Measurements from ENCODE around the gene CLTB.
"Not testable (repeated sequence)": the region's sequence is repeated elsewhere in the genome, so short reads cannot be mapped to it uniquely, and the experiment has no call there.

The CLTB gene

DNA sequence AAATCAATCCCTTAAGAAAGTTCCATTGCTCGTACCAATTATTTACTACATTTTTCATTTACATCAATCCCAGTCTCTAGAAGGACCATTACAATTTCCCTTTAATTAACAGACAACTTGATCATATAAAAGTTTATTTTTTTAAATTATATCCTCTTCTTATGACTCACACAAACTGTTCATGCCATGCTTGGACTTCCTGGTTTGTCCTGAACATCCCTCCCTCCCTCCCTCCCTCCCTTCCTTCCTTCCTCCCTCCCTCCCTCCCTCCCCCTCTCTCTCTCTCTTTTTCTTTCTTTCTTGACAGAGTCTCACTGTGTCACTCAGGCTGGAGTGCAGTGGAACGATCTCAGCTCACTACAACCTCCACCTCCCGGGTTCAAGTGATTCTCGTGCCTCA, 11.6 kb upstream of the CLTB start:
- DNase-seq (ENCODE audit: low read depth in 2 of 2) = no peak

DNA sequence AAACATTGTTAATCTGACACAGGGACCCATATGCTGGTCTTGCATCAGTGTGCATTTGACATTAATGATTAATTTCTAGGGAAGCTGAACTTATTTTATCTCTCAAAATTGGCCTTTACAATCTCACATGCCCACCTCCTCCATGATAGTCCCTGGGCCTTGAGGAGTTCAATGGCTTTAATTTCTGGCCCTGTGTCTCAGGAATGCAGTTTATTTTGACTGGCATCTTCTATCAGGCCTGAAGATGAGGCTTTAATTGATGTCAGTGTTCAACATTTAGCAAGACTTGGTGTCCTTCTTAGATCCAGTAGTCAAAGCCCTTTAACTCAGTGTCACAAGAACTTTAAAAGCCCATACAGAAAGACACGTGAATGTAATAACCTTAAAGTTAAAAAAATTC, 10.5 kb upstream of the CLTB start:
- no peak for DNase-seq (ENCODE audit: low read depth in 2 of 2)

DNA sequence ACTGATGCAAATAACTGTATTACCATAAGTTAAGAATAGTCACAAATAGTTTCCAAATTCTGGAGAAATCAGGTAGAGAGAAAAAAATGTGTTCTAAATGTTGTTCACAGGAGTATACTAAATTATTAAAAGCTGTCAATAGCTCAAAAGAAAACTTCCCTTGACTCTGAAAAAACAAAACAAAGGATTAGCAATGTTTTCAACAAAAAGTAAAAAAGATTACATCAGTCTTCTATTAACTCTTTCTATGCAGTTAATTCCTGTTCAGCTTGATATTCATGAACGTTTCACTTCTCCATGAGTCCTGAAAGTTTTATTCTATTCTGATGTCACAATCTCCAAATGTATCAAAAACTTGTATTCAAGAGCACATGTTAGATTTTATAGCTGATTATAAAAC, 9.5 kb upstream of the CLTB start:
- no peak for DNase-seq (ENCODE audit: low read depth in 2 of 2)

DNA sequence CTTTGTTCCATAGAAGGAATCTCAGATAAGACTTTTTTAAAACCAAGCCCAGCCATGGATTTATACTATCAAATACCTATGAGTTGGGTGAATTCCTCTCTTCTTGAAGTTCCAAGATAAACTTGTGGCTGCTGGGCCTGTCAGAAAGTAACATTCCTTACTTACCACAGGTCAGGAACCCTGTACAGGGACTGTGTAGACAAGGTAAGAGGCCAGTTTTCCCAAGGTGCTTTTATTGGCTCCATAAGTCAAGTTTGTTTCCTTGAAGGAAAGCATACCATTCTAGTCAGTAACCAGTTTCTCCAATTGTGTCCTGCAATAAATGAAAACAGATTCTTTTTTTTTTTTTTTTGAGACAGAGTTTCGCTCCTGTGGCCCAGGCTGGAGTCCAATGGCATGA, 8.8 kb upstream of the CLTB start:
- DNase-seq (ENCODE audit: low read depth in 2 of 2) = no peak

DNA sequence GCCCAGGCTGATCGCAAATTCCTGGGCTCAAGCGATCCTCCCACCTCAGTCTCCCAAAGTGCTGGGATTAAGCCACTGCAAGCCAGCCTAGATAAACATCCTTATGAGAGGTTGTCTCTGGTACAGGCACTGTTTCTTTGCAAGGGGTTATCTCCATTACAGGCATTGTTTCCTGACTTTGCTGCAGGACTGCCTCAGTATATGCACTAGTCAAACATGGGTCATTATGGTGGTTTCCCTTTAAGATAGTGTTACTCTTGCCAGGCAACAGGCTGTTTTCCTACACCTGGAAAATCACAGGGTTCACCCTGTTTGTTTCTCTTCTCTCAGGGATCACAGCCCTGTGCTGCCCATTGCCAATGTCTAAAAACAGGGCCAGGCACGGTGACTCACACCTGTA, 7.8 kb upstream of the CLTB start:
- DNase-seq (ENCODE audit: low read depth in 2 of 2) = no peak

DNA sequence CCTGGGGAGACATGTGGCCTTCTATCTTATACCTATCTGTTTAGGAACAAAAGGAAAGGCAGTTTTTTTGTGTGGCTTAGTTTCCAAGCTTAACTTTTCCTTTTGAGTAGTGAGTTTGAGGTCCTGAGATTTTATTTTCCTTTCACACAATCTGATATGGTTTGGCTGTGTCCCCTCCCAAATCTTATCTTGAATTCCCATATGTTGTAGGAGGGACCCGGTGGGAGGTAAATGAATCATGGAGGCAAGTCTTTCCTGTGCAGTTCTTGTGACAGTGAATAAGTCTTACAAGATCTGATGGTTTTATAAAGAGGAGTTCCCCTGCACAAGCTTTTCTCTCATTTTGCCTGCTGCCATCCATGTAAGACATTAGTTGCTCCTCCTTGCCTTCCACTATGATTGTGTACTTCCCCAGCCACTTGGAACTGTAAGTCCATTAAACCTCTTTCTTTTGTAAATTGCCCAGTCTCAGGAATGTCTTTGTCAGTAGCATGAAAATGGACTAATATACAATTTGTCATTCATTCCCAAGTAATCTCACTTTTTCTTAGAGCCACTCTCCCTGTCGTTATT, 4.7 kb upstream of the CLTB start:
- no peak for DNase-seq (ENCODE audit: low read depth in 2 of 2)

DNA sequence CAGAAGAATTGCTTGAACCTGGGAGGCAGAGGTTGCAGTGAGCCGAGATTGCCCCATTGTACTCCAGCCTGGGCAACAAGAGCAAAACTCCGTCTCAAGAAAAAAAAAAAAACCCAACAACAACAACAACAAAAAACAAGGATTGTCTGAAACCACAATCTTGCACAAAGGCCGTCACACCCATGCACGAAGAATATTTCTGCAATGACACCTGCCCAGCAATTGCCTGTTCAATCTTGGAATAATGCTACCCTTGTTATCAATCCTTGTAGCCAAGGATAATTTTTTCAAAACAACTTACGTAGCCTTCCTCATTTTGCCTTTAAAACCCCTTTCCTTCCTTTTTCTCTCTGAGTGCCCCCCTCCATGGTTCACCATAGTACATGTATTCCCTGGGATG, 3.7 kb upstream of the CLTB start:
- no peak for DNase-seq (ENCODE audit: low read depth in 2 of 2)

DNA sequence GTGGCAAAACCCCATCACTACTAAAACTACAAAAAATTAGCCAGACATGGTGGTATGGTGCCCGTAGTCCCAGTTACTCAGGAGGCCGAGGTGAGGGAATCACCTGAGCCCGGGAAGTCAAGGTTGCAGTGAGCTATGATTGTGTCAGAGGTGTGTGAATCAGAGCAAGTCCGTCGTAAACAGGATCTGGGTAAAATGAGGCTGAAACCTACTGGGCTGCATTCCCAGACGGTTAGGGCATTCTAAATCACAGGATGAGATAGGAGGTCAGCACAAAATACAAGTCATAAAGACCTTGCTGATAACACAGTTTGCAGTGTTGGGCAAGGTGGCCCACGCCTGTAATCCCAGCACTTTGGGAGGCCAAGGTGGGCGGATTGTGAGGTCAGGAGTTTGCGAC, 1.9 kb upstream of the CLTB start:
- no peak for DNase-seq (ENCODE audit: low read depth in 2 of 2)

DNA sequence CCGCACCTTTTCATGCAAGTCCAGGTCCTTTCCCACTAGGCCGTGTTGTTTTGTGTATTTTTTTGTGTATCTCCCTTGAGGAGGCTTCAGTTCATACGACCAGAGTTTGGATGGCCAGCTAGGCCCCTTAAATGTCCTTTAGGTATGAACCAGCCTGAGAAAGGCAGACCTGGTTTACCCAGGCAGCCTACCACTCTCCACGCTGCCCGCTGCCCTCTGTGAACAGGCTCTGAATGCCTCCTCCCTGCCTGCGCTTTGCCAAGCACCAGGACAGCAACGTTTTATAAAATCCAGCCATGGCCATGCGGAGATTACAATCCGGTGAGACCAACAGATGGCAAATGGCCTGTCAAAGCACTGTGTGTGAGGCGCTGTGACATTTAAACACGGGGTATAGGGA, 626 bp upstream of the CLTB start:
- DNase-seq (ENCODE audit: low read depth in 2 of 2) = no peak

DNA sequence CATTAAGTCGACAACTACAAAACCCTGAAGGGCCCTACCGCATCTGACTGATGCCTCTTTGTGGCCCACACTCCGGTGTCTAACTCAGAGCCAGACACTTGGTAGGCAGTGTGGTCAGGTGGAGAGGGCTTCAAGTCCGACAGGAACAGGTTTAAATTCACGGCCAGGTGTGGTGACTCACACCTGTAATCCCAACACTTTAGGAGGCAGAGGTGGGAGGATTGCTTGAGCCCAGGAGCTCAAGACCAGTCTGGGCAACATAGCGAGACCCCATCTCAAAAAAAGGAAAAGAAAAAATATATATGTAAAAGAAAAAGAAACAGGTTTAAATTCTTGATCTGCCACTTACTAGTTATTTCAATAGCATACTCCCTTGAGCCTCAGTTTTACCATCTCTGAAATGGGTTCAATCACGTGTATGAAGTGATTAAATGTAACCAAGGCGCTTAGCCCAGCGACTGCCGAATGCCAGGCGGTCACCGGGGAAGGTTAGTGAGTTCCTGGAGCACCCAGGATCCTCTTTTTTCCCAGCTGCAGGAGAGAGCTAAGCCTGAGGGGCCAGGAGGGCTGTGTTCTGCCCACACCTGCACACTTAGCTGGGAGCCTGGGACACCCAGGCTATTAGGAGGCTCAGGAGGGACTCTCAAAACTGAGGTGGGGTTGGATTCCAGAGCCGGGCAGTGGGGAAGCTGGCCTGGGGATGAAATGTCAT, 943 bp downstream of the CLTB start:
- no peak for DNase-seq (ENCODE audit: low read depth in 2 of 2)

DNA sequence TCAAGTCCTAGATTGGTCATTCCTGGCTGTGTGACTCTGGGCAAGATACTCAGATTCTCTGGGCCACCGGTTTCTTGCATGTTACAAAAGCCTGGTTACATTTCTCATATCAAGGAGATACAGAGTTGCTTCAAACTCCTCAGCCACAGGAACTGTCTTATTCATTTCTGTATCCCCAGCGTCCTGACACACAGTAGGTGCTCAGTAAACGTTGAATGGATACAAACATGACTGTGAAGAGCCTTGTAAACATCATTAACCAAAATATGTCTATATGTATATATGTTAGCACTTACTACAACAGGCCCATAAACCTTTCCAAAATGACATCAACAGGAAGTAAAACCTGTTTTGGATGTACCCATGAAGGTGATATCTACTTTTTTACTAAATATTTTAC, 1.6 kb downstream of the CLTB start:
- no peak for DNase-seq (ENCODE audit: low read depth in 2 of 2)

DNA sequence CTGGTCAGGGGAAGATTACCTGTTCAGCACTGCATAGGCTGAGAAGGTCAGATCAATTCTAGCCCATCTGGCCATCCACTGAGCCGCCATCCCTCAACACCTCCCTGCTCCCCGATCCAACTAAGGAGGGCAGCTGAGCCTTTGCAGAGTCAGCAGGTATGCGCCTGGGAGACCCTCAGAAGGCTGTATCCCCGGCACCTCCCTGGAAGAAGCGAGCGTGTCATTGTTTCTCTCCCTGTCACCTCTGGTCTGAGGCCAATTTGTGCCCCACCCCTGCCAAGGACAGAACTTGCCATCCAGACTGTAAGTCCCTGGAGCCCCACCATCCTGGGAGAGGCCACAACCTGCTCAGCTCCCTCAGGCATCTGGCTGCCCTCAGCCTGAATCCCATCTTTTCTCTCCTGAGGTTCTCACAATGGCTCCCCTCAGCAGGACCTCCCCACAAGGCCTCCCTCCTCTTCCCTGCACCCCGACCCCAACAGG, 2.6 kb downstream of the CLTB start:
- no peak for DNase-seq (ENCODE audit: low read depth in 2 of 2)

DNA sequence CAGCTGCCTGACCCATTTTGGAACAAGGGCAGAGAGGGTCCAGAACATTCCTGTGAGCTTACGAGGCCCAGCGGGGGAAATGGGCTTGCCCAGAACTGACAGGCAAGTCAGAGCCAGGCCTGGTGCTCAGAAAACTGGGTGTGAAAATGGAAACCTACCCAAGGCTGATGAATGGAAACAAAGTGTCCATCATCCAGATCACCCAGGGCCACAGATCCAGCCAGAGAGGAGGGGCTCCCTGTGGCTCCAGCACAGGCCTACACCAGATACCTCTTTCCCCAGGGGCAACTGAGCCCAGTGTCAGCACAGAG, 3.1 kb downstream of the CLTB start:
- DNase-seq (ENCODE audit: low read depth in 2 of 2) = no peak

DNA sequence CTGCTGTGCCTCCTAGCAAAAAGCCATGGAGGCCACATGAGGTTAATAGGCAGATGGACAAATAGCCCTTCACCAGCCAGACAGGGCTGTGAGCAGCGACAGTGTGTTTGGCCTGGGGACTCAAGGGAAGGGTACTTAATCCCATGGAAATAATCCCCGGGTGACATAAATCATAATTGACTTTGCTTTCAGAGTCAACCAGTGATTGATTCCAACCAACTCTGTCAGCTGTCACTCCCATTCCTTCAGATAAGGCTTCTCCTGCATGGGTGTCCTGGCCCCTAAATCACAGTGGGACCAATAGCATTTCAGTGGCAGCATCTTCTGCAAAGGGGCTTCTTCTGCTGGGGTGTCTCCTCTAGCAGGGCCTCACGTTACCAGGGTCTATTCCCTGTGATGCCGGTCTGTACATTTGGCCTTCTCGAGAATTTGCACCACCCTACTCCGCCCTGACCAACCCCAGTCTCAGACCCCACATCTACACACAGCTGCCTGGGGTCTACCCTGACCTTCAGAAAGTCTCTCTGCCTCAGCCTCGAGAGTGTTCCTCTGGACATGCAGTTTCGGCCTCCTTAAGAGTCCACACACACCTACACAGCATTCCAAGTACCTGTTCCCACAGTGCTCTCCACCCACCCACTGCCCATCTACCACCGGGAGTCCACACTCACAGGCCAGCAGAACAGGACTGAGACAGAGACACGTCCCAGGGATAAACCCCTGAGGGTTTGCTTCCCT, 3.7 kb downstream of the CLTB start:
- DNase-seq (ENCODE audit: low read depth in 2 of 2) = no peak

DNA sequence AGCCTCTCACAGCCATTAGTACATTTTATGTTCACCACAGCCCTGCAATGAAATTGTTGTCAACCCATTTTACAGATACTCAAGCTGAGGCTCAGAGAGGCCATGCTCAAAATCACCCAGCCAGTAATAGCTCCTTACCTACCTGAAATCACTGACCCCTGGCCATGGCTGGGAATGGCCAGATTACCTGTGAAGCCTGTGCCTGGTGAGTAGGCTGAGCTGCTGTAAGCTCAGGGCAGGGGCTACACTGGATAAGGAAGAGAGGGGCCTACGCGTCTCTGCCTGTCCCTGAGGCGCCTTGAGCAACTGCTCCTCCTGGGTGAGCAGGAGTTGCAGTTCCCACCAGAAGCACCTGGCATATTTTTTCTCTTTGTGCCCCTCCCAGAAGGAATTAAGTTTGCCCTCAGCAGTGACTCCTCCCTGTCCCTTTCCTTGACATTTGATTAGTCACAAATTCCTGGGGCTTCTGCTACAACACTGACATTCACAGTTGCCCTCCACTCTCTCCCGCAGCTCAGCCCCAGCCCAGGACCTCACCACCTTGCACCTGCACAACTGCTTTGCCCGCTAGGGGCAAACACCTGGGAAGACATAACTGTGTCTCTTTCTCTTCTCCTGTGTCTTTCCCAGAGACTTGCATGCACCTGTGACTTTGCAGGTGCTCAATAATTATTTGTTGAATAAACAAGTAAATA, 5.7 kb downstream of the CLTB start:
- no peak for DNase-seq (ENCODE audit: low read depth in 2 of 2)

DNA sequence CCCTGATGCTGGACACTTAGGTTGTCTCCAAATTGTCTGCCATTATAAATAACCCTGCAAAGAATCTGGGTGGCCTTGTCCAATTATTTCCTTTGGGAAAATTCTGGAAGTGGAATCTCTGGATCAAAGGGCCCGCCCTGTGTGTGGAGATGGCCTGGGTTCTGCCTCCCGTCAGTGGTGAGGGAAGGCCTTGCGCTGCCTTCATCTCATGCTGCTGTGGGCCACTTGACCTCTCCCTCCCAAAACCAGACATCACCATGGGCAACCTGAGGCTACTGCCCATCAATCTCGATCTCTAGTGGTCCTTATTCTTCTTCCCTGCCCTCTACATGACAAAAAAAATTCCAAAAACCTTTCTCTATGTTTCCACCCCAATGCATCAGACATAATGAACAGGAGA, 6.6 kb downstream of the CLTB start:
- DNase-seq (ENCODE audit: low read depth in 2 of 2) = no peak

DNA sequence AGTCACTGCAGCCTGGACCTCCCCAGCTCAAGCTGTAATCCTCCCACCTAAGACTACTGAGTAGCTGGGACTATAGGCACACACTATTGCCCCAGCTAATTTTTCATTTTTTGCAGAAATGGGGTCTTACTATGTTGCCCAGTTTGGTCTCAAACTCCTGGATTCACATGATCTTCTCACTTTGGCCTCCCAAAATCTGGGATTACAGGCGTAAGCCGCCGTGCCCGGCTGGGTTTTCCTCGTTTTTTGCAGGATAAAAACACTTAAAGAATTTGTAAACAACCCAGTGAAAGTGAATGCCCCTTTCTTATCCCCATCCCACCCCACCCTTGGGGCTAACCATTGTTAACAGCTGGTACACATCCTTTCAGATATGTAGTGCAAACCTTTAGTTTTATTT, 7.7 kb downstream of the CLTB start:
- no peak for DNase-seq (ENCODE audit: low read depth in 2 of 2)

DNA sequence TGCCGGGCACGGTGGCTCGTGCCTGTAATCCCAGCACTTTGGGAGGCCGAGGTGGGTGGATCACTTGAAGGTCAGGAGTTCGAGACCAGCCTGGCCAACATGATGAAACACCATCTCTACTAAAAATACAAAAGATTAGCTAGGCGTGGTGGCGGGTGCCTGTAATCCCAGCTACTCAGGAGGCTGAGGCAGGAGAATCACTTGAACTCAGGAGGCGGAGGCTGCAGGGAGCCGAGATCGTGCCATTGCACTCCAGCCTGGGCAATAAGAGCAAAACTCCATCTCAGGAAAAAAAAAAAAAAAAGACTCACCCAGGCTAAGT, 8.1 kb downstream of the CLTB start:
- DNase-seq (ENCODE audit: low read depth in 2 of 2) = not testable (repeated sequence)

DNA sequence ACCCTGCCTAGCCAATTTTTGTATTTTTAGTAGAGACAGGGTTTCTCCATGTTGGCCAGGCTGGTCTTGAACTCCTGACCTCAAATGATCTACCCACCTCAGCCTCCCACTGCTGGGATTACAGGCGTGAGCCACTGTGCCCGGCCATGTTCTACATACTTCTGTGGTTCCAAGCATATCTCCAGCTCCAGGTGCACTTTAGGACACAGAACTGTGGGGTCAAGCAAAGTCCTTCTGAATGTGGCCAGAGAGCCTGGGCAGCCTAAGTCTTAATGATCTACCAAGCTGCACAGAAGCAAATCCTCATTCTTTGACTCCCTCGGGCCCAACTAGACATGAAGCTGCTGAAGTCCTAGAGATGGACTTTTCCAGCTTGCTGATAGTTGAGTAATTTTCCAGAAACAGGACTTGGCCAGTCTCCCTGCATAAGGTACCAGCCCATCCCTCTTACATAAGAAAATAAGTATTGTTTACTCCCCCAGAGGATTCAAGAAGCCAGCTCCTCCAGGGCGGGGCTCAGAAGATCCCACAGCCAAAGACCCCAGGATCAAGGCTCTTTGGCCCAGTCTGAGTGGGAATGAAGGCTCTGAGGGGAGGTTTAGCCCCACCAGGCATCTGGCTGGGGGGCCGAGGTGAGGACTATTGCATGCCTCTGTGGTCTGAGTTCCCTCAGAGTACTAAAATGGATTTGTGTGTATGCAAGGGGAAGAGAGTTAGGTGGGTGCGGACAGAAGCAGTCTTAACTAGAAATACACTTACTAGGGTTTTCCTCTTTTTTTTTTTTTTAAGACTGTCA, 8.7 kb downstream of the CLTB start:
- no peak for DNase-seq (ENCODE audit: low read depth in 2 of 2)

DNA sequence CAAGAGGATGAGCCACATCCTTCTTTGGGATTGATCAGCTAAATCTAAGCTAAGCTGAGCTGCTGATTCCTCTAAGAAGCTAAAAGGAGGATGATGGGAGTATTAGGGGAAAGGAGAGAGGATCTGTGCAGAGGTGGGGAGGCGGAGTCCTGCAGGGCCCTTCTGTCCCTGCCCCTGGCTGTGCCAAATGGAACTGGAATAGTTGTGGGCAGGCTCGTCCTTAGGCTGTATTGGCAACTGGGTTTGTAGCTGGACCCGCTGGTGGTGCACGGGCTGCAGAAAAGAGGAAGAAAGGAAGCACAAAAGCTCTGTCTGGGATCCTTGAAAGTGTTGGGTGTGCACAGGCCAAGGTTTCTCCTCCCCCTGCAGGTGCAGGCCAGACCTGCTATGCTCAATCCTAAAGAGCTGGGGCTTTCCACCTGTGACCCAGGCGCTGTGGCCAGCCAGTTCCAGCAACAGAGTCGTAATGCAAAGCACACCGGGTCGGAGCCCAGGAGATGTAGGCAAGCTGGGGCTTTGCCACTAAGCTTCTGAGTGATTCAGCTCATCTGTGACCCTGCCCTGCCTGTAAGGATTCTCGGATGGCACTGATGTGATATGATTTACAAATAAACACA, 9.8 kb downstream of the CLTB start:
- no peak for DNase-seq (ENCODE audit: low read depth in 2 of 2)

DNA sequence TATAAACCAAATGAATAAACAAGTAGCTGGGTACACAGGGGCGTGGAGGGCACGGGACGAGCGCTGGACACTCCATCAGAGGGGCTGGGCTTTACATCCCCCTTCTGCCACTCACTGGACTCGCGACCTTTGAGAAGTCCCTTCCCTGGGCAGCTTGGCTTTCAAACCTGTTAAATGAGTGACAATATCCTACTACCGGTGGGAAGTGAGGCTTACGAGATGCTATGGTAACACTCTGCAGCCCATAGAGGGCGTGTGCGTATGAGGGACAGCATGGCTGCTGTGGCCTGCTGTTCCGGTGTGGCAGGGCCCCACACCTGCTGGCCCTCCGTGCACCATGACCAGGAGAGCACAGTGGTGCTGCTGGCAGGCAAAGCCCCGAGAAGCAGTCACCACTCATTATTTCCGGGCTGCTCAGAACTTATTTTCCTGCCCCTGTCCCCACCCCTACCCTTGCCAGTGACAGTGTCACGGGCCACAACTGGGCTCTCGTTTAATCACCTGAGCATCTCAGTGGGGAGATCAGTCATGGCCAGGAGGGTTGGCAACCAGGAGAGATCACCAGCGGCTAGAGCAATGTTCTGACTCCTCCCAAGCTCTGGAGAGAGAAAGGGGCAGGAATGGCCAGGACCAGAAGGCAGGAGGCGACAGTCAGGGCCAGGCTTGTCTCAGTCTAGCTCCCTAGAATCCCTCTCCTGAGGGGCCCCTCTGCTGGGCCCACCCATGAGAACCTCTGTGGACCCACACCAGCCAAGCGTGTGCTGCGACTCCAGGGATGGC, 10.5 kb downstream of the CLTB start:
- no peak for DNase-seq (ENCODE audit: low read depth in 2 of 2)

All from fibroblast of skin of left quadriceps (primary cell).